HFF-Myc (cell line): ENCODE data around the gene NRG2.

Experiments
- DNase-seq: peaks from one replicate; pipeline ENCODE4 v3.0.0-alpha.2; 2011; ENCODE audit warnings: low read depth; ENCODE audit errors: extremely low read depth
- H3K4me3 ChIP-seq: replicated peaks from 2 replicates; pipeline ENCODE4 v1.5.1; 2011; ENCODE audit warnings: low read depth, mild to moderate bottlenecking, control low read depth, low read length
- TF ChIP-seq, protein P1 (sequence below): IDR thresholded peaks from 2 replicates; pipeline ENCODE4 v1.5.1; 2012; ENCODE audit warnings: mild to moderate bottlenecking, low read depth, low read length, control low read depth; ENCODE audit errors: missing control alignments

The NRG2 gene

DNA sequence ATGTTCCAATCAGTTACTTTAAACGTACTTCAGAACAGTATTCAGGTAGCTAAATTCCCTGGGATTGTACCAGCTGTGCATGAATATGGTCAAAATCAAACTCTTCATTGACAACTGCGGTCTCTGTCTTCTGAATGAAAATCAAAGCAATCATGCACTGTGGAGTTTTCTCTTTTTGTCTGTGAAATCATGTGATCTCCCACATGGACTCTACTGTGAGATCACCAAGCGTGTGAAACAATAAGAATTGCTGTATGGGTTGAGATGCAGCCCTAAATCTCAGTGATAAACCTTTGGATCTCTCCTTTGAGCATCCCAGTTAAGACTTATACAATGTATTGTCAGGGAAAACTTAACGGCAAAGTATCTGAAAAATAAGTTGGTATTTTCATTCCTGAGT lies 6.1 kb downstream of the NRG2 start:
- no peak overlapping the region for H3K4me3 ChIP-seq
- DNase-seq: no peak
- TF ChIP-seq, protein P1, sequence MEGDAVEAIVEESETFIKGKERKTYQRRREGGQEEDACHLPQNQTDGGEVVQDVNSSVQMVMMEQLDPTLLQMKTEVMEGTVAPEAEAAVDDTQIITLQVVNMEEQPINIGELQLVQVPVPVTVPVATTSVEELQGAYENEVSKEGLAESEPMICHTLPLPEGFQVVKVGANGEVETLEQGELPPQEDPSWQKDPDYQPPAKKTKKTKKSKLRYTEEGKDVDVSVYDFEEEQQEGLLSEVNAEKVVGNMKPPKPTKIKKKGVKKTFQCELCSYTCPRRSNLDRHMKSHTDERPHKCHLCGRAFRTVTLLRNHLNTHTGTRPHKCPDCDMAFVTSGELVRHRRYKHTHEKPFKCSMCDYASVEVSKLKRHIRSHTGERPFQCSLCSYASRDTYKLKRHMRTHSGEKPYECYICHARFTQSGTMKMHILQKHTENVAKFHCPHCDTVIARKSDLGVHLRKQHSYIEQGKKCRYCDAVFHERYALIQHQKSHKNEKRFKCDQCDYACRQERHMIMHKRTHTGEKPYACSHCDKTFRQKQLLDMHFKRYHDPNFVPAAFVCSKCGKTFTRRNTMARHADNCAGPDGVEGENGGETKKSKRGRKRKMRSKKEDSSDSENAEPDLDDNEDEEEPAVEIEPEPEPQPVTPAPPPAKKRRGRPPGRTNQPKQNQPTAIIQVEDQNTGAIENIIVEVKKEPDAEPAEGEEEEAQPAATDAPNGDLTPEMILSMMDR: no peak

DNA sequence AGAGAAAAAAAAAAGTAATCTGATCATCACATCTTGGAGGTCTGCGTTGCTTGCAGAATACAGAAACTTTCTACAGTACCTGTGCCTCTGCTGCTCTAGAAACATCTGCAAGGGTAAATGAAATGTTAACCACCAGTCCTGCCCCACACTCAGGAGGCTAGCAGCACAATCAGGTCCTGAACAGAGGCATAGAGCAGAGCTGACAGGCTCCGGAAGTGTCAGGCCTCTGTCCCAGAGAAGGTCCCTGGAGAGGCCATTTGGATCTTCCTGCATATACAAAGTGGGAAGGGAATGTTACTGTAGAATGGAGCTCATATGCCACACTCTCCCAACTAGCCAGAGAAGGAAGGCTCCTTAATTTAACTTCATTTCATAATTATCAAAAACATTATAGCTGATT lies 7.2 kb downstream of the NRG2 start:
- no peak overlapping the region for H3K4me3 ChIP-seq
- TF ChIP-seq, protein P1: no peak
- no peak for DNase-seq

DNA sequence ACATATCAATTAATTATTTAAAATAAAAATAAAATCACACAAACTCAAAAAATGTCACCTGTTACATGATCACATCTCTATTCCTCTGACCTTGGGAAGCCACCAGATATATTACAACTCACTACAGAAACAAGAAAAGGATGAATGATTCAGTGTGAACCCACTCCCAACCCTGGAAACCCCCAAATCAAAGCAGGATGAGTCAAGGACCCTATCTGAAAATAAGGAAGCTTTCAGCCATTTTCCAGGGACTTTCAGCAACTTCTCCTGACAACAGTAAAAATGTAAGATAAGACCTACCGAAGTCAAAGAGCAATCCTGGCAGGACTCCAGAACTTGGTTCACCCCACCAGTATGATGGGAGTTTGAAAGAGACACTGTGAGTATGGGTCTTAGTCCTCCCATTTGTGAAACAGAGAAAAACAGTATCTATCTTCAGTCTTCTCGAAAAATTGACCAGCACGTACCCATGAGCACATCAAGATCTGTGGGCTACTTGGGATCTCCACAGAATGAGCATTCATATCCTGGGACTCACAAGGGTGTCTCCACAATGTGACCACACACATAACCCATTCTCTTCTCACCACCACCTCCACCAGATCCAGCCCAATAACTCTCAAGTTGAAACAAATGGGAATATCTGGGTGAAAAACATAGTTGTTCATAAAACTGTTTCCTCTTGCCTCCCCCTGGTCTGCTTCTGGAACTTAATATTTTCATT lies 9.9 kb downstream of the NRG2 start:
- no peak overlapping the region for H3K4me3 ChIP-seq
- DNase-seq: no peak
- TF ChIP-seq, protein P1: no peak

DNA sequence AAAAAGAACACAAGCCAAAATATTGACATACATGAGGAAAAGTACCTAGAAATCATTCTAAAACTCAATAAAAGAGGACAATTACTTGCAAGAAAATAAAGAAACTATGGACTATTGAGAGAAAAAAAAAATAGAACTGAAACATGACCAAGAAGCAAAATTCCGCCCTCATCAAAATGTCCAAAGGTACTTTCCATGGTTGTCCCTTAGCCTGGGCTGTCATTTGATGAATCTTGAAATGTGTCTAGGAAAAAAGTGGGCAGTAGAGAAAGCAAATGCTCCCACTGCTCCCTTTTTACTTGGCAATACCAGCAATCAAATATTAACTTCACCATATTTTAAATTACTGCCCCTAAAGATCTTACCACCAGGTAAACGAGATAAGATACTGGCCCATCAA lies 10.8 kb downstream of the NRG2 start:
- TF ChIP-seq, protein P1: no peak
- DNase-seq: no peak
- no peak overlapping the region for H3K4me3 ChIP-seq

DNA sequence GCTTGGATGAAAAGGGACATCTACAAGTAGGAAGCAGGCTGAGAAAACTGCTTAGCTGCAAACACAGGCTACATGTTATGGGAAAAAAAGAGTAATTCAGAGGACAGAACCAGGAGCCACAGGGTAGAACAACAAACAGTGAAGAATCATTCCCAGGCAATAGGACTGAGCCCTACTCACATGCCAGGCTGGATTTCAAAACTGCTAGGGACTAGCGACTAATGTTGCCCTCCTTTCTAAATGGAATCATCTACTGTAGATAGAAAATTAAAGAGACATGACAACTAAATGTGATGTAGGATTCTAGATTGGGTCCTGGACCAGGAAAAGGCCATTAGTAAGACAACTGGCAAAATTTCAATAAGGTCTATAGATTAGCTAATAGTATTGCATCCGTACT lies 15.3 kb downstream of the NRG2 start:
- H3K4me3 ChIP-seq: no peak overlapping the region
- no peak for DNase-seq
- TF ChIP-seq, protein P1: no peak

DNA sequence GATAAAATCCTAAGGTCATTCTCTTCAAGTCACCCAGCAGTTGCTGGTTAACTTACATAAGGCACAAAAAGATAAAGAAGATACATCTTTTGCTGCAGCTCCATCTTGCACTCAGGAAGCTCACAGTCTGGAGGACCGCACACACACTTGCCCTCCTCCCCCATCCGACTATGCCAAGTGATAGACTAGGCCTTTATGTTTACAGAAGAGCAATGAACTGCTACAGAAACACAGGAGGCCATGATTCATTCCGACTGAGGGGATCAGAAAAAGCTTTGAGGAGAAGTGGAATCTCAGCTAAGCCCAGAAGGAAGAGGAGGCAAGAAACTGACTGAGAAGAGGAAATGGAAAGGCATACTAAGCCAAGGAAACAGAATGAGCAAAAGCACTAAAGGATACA lies 17.4 kb downstream of the NRG2 start:
- no peak overlapping the region for H3K4me3 ChIP-seq
- DNase-seq: no peak
- TF ChIP-seq, protein P1: no peak

DNA sequence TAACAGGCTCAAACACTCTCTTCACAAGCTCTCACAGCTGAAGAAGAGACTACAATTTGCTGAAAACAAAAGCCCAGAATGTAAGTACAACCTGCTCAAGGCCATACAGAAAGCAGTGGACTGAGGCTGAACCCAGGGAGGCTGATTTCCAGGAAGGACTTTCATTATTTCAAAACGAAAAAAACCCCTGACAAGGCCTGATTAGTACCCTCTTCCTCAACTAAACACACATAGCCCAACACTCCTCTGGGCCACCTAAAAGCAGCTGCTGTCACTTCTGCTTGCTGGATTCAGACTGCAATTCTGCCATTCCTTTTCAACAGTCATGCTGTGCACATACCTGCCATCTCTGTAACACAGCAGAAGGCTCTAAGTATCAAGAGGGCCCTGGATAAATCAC lies 18.2 kb downstream of the NRG2 start:
- DNase-seq: no peak
- no peak overlapping the region for H3K4me3 ChIP-seq
- TF ChIP-seq, protein P1: no peak
